Subcutaneous adipose tissue (tissue), 4 donors: Measurements from ENCODE around the gene STAB2. TPM values are rescaled to one million over a fixed set of nuclear protein-coding genes. Genes with fewer than 3 reads are reported as not detected.

Experiments
- total RNA-seq, 4 donors: library from RNA; depleted of rRNA; stranded (reverse); fragments of >200 nt; gene quantifications; one replicate each; pipeline ENCODE4 v1.1.0, GENCODE V29; 2016
- TF ChIP-seq, protein P1 (sequence below): fragments of 450-650 bp; IDR thresholded peaks from one replicate; pipeline ENCODE4 v1.5.1; 2016; ENCODE audit warnings: low read depth, mild to moderate bottlenecking, control low read depth, antibody characterized with exemption, moderate library complexity

The STAB2 gene
- total RNA-seq, 4 donors from 2014 or later: under 0.01 to 1.5 (median 0.16) TPM; not detected in 1

DNA sequence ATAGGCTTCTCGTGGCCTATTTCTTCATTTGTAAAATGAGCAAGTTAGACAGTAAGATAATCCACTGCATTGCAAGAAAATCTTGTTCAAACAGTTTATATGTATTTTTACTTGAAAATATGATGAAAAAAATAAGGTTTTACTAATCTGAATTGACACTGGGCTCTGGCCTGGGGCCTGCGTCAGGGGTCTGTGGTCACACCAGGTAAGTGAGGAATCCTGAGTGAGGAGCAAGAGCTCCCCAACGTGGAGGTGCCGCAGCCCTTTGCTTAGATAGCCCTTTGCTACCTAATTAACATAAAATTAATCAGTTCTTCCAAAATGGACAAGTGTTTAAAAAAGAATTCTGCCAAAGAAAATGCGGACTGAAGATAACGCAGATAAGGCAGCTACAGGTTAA lies 39.1 kb upstream of the STAB2 start:
- TF ChIP-seq, protein P1, sequence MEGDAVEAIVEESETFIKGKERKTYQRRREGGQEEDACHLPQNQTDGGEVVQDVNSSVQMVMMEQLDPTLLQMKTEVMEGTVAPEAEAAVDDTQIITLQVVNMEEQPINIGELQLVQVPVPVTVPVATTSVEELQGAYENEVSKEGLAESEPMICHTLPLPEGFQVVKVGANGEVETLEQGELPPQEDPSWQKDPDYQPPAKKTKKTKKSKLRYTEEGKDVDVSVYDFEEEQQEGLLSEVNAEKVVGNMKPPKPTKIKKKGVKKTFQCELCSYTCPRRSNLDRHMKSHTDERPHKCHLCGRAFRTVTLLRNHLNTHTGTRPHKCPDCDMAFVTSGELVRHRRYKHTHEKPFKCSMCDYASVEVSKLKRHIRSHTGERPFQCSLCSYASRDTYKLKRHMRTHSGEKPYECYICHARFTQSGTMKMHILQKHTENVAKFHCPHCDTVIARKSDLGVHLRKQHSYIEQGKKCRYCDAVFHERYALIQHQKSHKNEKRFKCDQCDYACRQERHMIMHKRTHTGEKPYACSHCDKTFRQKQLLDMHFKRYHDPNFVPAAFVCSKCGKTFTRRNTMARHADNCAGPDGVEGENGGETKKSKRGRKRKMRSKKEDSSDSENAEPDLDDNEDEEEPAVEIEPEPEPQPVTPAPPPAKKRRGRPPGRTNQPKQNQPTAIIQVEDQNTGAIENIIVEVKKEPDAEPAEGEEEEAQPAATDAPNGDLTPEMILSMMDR: no peak

DNA sequence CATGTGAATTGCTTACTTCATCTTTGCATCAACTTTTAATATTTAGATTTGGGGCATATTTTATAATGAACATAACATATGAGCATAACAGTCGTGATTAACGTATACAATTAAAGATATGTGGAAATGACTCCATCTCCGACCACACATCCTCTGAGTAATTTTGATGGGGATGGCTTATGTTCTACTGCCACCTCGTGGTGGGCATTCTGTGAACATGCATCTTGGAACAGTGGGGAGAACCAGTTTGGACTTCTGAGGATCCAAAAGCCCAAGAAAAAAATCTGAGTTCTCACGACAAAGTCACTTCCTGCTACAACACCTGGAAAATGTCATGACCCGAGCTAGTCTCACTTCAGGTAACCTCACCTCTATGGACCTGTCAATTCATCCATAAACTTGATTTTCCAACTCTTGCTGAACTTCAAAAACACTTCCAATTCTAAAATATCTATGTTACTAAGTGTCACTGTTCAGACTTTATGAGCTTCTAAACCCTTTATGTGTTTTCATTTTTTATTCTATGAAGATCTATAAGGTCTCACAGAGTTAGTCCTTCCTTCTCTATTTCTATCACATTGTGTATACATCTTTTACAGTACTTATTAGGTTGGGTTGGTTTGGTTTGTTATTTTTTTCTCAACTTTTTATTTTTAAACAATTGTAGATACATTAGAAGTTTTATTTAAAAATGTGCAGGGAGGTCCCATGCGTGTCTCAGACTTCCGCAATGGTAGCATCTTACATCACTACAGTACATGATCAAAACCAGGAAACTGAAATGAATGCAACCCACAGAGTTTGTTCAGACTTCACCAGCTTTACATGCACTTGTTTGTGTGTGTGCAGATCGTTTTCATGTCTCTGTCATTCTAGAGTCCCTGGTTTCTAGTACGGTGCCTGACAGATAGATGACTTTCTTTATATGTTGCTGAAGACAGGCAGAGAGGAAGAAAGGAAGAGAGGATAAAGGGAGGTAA lies 38.2 kb upstream of the STAB2 start:
- TF ChIP-seq, protein P1: no peak

DNA sequence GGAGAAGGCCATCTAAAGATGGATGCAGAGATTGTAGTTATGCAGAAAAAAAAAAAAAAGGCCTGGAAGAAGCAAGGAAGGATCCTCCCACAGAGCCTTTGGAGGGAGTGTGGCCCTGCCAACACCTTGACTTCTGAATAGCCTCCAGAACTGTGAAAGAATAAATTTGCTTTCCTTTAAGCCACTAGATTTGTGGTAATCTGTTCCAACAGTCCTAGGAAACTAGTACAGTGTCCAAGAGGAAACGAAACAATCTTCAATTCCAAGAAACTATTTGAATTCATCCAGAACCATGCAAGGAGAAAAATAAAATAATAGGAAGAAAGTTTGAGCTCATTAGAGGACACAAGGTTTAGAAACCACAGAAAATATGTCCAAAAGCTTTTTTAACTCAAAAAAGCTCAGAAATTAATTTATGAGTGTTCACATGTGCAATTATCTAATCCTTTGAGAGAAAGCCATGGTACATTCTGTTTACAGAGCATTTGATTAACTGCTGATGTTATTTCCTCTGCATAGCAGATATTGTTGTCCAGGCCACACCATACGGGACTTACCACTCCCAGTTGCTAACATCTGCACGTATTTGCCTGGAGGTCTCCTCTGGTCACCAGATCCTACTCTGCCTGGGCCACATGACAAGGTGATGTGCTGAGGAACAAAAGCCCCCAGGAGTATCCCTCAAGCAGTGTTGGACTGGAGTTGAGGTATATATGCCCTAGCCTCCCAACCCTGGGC lies 30.0 kb upstream of the STAB2 start:
- TF ChIP-seq, protein P1: no peak

DNA sequence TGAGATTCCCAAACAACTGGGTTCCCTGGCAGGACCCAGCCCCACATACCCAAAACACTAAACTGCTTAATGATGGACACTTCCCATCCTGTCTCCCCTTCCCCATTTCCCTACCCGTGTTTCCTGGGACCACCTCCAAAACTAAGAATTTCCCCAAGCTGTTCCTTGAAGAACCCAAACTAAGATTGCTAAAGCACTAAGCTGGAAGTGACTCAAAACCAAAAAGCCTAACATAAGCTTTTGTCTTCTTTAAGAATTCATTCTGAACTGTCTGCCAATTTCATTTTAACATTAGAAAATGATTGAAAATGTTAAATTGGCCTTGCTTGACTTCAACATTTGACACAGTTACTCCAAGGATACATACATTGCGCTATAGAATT lies 29.5 kb upstream of the STAB2 start:
- TF ChIP-seq, protein P1: no peak

GRCh38 chr12:103558879-103559278 lies 28.2 kb upstream of the STAB2 start:
- TF ChIP-seq, protein P1: no peak

- TF ChIP-seq, protein P1: no peak
Observed at GRCh38 chr12:103560604-103561101, 26.4 kb upstream of the STAB2 start.

DNA sequence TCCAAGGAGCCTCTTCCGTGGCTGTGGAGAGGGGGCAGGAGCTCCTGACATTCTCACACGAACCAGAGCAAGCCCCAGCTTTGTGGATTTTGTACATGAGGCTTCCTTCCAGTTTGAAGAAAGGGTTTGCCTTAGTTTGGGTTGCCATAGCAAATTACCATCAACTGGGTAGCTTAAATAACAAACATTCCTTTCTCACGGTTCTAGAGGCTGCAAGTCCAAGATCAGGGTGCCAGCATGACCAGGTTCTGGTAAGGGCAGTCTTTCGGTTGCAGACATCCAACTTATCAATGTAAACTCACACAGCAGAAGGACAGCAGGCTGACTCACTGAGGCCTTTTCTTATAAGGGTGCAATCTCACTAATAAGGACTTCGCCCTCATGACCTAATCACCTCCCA lies 25.9 kb upstream of the STAB2 start:
- TF ChIP-seq, protein P1: no peak
